ENCODE data around the gene CNPY1. TPM values are rescaled to one million over a fixed set of nuclear protein-coding genes. Genes with fewer than 3 reads are reported as not detected.

The CNPY1 gene
- total and polyA plus RNA-seq, 2 experiments from 2014 or later, result not detected

GRCh38 chr7:155591055-155591775, 44.9 kb upstream of the CNPY1 start:
- no peaks in the 10 kb centered on the region for H3K9me3 ChIP-seq (ENCODE audit: low read depth)
- H3K4me2 ChIP-seq (ENCODE audit: unreplicated experiment), result no peak overlapping the region
- in situ Hi-C loops (cut with MboI), result no loop called here
- WGBS, 2 experiments (ENCODE audit: low coverage in 1 of 2, low lambda C conversion rate in 2 of 2, missing lambda C conversion rate in 2 of 2), result 50% methylated on average over 14 of the region's 14 CpGs
- no peaks in the 10 kb centered on the region for H3K9me2 ChIP-seq (ENCODE audit: insufficient read depth)
- H3K79me2 ChIP-seq (ENCODE audit: insufficient read depth), result no peaks in the 10 kb centered on the region
- H3K27ac ChIP-seq, result no peak overlapping the region
- H4K20me1 ChIP-seq (ENCODE audit: insufficient read depth), result no peaks in the 10 kb centered on the region
- no peaks in the 10 kb centered on the region for H3K4me1 ChIP-seq (ENCODE audit: insufficient read depth)
- H3F3A ChIP-seq (ENCODE audit: insufficient read depth), result no peaks in the 10 kb centered on the region
- TF ChIP-seq EZH2 (IDR thresholded peaks at IDR 0.05; ENCODE audit: insufficient read depth, poor library complexity, severe bottlenecking) (no peak), EZH2phosphoT487 (IDR thresholded peaks at IDR 0.05; ENCODE audit: insufficient read depth, low read depth) (no peak)
- H3K9ac ChIP-seq, result no peak overlapping the region
- peaks cover 9% of the 10 kb centered on the region for H3K27me3 ChIP-seq (replicated peaks; ENCODE audit: insufficient read depth)
- no peak overlapping the region for H3K4me3 ChIP-seq
- H2AFZ ChIP-seq, result no peak overlapping the region
- no peaks in the 10 kb centered on the region for H3K36me3 ChIP-seq (ENCODE audit: low read depth)
- DNase-seq, result no peak

GRCh38 chr7:155590215-155591018, 44.1 kb upstream of the CNPY1 start:
- Histone ChIP-seq H3K4me3 (no peak overlapping the region), H3K9me3 (ENCODE audit: low read depth) (no peaks in the 10 kb centered on the region), H3K4me1 (ENCODE audit: insufficient read depth) (no peaks in the 10 kb centered on the region), H3K36me3 (ENCODE audit: low read depth) (no peaks in the 10 kb centered on the region), H2AFZ (no peak overlapping the region), H3K9me2 (ENCODE audit: insufficient read depth) (no peaks in the 10 kb centered on the region), H3K27me3 (replicated peaks; ENCODE audit: insufficient read depth) (peaks cover 9% of the 10 kb centered on the region), H4K20me1 (ENCODE audit: insufficient read depth) (no peaks in the 10 kb centered on the region), H3K27ac (no peak overlapping the region), H3F3A (ENCODE audit: insufficient read depth) (no peaks in the 10 kb centered on the region), H3K79me2 (ENCODE audit: insufficient read depth) (no peaks in the 10 kb centered on the region), H3K9ac (no peak overlapping the region), H3K4me2 (ENCODE audit: unreplicated experiment) (no peak overlapping the region)
- 72 to 74% methylated on average over 20 of the region's 20 CpGs for WGBS, 2 experiments (ENCODE audit: low coverage in 1 of 2, low lambda C conversion rate in 2 of 2, missing lambda C conversion rate in 2 of 2)
- TF ChIP-seq EZH2phosphoT487 (IDR thresholded peaks at IDR 0.05; ENCODE audit: insufficient read depth, low read depth) (no peak), EZH2 (IDR thresholded peaks at IDR 0.05; ENCODE audit: insufficient read depth, poor library complexity, severe bottlenecking) (no peak)
- DNase-seq, result peak; percentile 38
- in situ Hi-C loops (cut with MboI), result no loop called here

GRCh38 chr7:155589001-155589980, 42.9 kb upstream of the CNPY1 start:
- Histone ChIP-seq H3K4me1 (ENCODE audit: insufficient read depth) (no peaks in the 10 kb centered on the region), H3F3A (ENCODE audit: insufficient read depth) (no peaks in the 10 kb centered on the region), H2AFZ (no peak overlapping the region), H3K79me2 (ENCODE audit: insufficient read depth) (no peaks in the 10 kb centered on the region), H3K9ac (no peak overlapping the region), H3K27me3 (replicated peaks; ENCODE audit: insufficient read depth) (peaks cover 9% of the 10 kb centered on the region), H3K27ac (no peak overlapping the region), H3K4me3 (no peak overlapping the region), H3K9me3 (ENCODE audit: low read depth) (no peaks in the 10 kb centered on the region), H3K36me3 (ENCODE audit: low read depth) (no peaks in the 10 kb centered on the region), H3K4me2 (ENCODE audit: unreplicated experiment) (no peak overlapping the region), H4K20me1 (ENCODE audit: insufficient read depth) (no peaks in the 10 kb centered on the region), H3K9me2 (ENCODE audit: insufficient read depth) (no peaks in the 10 kb centered on the region)
- TF ChIP-seq EZH2 (IDR thresholded peaks at IDR 0.05; ENCODE audit: insufficient read depth, poor library complexity, severe bottlenecking) (no peak), EZH2phosphoT487 (IDR thresholded peaks at IDR 0.05; ENCODE audit: insufficient read depth, low read depth) (no peak)
- 63 to 64% methylated on average over 29 of the region's 29 CpGs for WGBS, 2 experiments (ENCODE audit: low coverage in 1 of 2, low lambda C conversion rate in 2 of 2, missing lambda C conversion rate in 2 of 2)
- no peak for DNase-seq
- in situ Hi-C loops (cut with MboI), result no loop called here

- no peaks in the 10 kb centered on the region for H4K20me1 ChIP-seq (ENCODE audit: insufficient read depth)
- 51% methylated on average over 10 of the region's 10 CpGs for WGBS, 2 experiments (ENCODE audit: low coverage in 1 of 2, low lambda C conversion rate in 2 of 2, missing lambda C conversion rate in 2 of 2)
- no peaks in the 10 kb centered on the region for H3F3A ChIP-seq (ENCODE audit: insufficient read depth)
- TF ChIP-seq EZH2 (IDR thresholded peaks at IDR 0.05; ENCODE audit: insufficient read depth, poor library complexity, severe bottlenecking) (no peak), EZH2phosphoT487 (IDR thresholded peaks at IDR 0.05; ENCODE audit: insufficient read depth, low read depth) (no peak)
- peaks cover 9% of the 10 kb centered on the region for H3K27me3 ChIP-seq (replicated peaks; ENCODE audit: insufficient read depth)
- H3K4me2 ChIP-seq (ENCODE audit: unreplicated experiment), result no peak overlapping the region
- H3K79me2 ChIP-seq (ENCODE audit: insufficient read depth), result no peaks in the 10 kb centered on the region
- no peak overlapping the region for H2AFZ ChIP-seq
- in situ Hi-C loops (cut with MboI), result no loop called here
- DNase-seq, result no peak
- H3K4me3 ChIP-seq, result no peak overlapping the region
- no peaks in the 10 kb centered on the region for H3K4me1 ChIP-seq (ENCODE audit: insufficient read depth)
- H3K9me2 ChIP-seq (ENCODE audit: insufficient read depth), result no peaks in the 10 kb centered on the region
- no peaks in the 10 kb centered on the region for H3K9me3 ChIP-seq (ENCODE audit: low read depth)
- H3K36me3 ChIP-seq (ENCODE audit: low read depth), result no peaks in the 10 kb centered on the region
- H3K27ac ChIP-seq, result no peak overlapping the region
- no peak overlapping the region for H3K9ac ChIP-seq
Observed at GRCh38 chr7:155588468-155588998, 42.2 kb upstream of the CNPY1 start.
